Measurements from ENCODE around the gene HAS3.

HAS3 gene

GRCh38 chr16:69095193-69095592 lies 10.3 kb upstream of the HAS3 start:
- no peak for TF ChIP-seq EZH2phosphoT487 (IDR thresholded peaks at IDR 0.05; ENCODE audit: borderline replicate concordance)
- TF ChIP-seq, protein P1, sequence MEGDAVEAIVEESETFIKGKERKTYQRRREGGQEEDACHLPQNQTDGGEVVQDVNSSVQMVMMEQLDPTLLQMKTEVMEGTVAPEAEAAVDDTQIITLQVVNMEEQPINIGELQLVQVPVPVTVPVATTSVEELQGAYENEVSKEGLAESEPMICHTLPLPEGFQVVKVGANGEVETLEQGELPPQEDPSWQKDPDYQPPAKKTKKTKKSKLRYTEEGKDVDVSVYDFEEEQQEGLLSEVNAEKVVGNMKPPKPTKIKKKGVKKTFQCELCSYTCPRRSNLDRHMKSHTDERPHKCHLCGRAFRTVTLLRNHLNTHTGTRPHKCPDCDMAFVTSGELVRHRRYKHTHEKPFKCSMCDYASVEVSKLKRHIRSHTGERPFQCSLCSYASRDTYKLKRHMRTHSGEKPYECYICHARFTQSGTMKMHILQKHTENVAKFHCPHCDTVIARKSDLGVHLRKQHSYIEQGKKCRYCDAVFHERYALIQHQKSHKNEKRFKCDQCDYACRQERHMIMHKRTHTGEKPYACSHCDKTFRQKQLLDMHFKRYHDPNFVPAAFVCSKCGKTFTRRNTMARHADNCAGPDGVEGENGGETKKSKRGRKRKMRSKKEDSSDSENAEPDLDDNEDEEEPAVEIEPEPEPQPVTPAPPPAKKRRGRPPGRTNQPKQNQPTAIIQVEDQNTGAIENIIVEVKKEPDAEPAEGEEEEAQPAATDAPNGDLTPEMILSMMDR (conservative IDR thresholded peaks at IDR 0.05; ENCODE audit: low read length): no peak
- Histone ChIP-seq H3K4me1 (ENCODE audit: insufficient read depth, low read length, poor library complexity, severe bottlenecking) (no peaks in the 10 kb centered on the region), H3K4me3 (ENCODE audit: low read length, poor library complexity, severe bottlenecking) (no peak overlapping the region), H3K36me3 (ENCODE audit: insufficient read depth, low read length) (no peaks in the 10 kb centered on the region), H3K79me2 (ENCODE audit: insufficient read depth, low read length) (no peaks in the 10 kb centered on the region), H3F3A (ENCODE audit: low read depth) (no peaks in the 10 kb centered on the region), H2AFZ (ENCODE audit: low read length) (no peak overlapping the region), H4K20me1 (ENCODE audit: insufficient read depth, low read length, poor library complexity, severe bottlenecking) (no peaks in the 10 kb centered on the region), H3K9ac (ENCODE audit: low read depth, low read length, poor library complexity, severe bottlenecking) (no peak overlapping the region), H3K27me3 (ENCODE audit: insufficient read depth, low read length, poor library complexity, severe bottlenecking) (no peaks in the 10 kb centered on the region), H3K9me2 (replicated peaks; ENCODE audit: low read depth, low read length) (no peaks in the 10 kb centered on the region), H3K9me3 (ENCODE audit: insufficient read depth, low read depth, low read length) (no peaks in the 10 kb centered on the region), H3K4me2 (ENCODE audit: low read depth, low read length, poor library complexity, severe bottlenecking) (no peak overlapping the region)

DNA sequence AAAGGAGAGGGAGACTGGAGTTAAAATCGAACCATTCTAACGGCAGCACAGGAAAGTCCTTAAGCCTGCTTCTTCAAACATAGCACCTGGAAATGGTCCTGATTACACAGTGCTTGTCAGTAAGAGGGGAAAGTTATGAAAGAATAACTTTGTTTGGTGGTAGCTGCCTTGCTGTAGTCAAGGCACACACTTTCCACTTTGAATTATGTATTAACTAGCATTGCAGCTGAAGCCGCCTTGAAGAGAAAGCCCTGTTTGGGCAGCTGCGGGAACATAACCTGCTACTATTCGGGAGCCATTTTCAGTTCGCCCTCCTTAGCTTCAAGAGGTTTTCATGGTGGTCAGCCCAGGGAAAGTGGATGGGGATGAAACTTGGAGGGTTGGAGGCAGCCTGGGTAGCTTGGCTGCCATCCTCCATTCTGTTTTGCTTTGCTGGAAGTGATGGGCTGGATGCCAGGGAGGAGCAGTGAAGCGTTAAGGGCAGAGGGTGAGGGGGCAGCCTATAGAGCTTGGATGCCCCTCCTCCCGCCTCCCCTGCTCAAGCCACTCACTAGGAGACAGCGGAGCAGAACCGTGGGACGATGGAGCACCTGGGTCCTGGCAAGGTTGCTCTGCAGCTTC lies 5.3 kb upstream of the HAS3 start:
- Histone ChIP-seq H3K4me1 (ENCODE audit: insufficient read depth, low read length, poor library complexity, severe bottlenecking) (no peaks in the 10 kb centered on the region), H3K4me3 (ENCODE audit: low read length, poor library complexity, severe bottlenecking) (no peak overlapping the region), H3K79me2 (ENCODE audit: insufficient read depth, low read length) (no peaks in the 10 kb centered on the region), H3K27me3 (ENCODE audit: insufficient read depth, low read length, poor library complexity, severe bottlenecking) (no peaks in the 10 kb centered on the region), H2AFZ (ENCODE audit: low read length) (no peak overlapping the region), H3K9me3 (ENCODE audit: insufficient read depth, low read depth, low read length) (no peaks in the 10 kb centered on the region), H3K9me2 (replicated peaks; ENCODE audit: low read depth, low read length) (no peaks in the 10 kb centered on the region), H3K9ac (ENCODE audit: low read depth, low read length, poor library complexity, severe bottlenecking) (no peak overlapping the region), H4K20me1 (ENCODE audit: insufficient read depth, low read length, poor library complexity, severe bottlenecking) (no peaks in the 10 kb centered on the region), H3K36me3 (ENCODE audit: insufficient read depth, low read length) (no peaks in the 10 kb centered on the region), H3F3A (ENCODE audit: low read depth) (no peaks in the 10 kb centered on the region), H3K4me2 (ENCODE audit: low read depth, low read length, poor library complexity, severe bottlenecking) (no peak overlapping the region)
- no peak for TF ChIP-seq EZH2phosphoT487 (IDR thresholded peaks at IDR 0.05; ENCODE audit: borderline replicate concordance)

GRCh38 chr16:69106491-69107315 lies 1.2 kb downstream of the HAS3 start:
- no peak for TF ChIP-seq EZH2phosphoT487 (IDR thresholded peaks at IDR 0.05; ENCODE audit: borderline replicate concordance)
- TF ChIP-seq, protein P1 (conservative IDR thresholded peaks at IDR 0.05; ENCODE audit: low read length): no peak

More at GRCh38 chr16:69106491-69107315, 1.2 kb downstream of the HAS3 start:
- peaks cover 5% of the 10 kb centered on the region; the same call in 1 of the 2 replicates for H3K36me3 ChIP-seq (ENCODE audit: insufficient read depth, low read length)
- H3K4me1 ChIP-seq (ENCODE audit: insufficient read depth, low read length, poor library complexity, severe bottlenecking): peaks cover 10% of the 10 kb centered on the region
- H3K4me3 ChIP-seq (ENCODE audit: low read length, poor library complexity, severe bottlenecking): peak overlapping the region; percentile 57
- no peaks in the 10 kb centered on the region for H3K27me3 ChIP-seq (ENCODE audit: insufficient read depth, low read length, poor library complexity, severe bottlenecking)
- no peak overlapping the region for H3K9ac ChIP-seq (ENCODE audit: low read depth, low read length, poor library complexity, severe bottlenecking)
- H3K79me2 ChIP-seq (ENCODE audit: insufficient read depth, low read length): no peaks in the 10 kb centered on the region
- no peak overlapping the region for H2AFZ ChIP-seq (ENCODE audit: low read length)
- no peaks in the 10 kb centered on the region for H3K9me2 ChIP-seq (replicated peaks; ENCODE audit: low read depth, low read length)
- no peaks in the 10 kb centered on the region for H3K9me3 ChIP-seq (ENCODE audit: insufficient read depth, low read depth, low read length)
- peak overlapping the region; percentile 68 for H3K4me2 ChIP-seq (ENCODE audit: low read depth, low read length, poor library complexity, severe bottlenecking)
- no peaks in the 10 kb centered on the region for H3F3A ChIP-seq (ENCODE audit: low read depth)
- H4K20me1 ChIP-seq (ENCODE audit: insufficient read depth, low read length, poor library complexity, severe bottlenecking): no peaks in the 10 kb centered on the region
